A673 (cell line): ENCODE data around the gene VGLL1. TPM values are rescaled to one million over a fixed set of nuclear protein-coding genes. Genes with fewer than 3 reads are reported as not detected.

Experiments
- BruUV-seq: library from RNA; stranded (reverse); fragments of 400-500 nt; replicated peaks from 2 replicates; lab custom pipeline; 2021; lab: Mats Ljungman, UMichigan
- CTCF ChIA-PET: fragments of 300-600 bp; sonication (Branson Sonifier 250); formaldehyde crosslinking; loops from one replicate; lab custom pipeline; 2022; ENCODE audit warnings: antibody characterized with exemption; lab: Charles Lee
- POLR2A ChIA-PET: fragments of 300-600 bp; sonication (Branson Sonifier 250); formaldehyde crosslinking; loops from one replicate; lab custom pipeline; 2022; ENCODE audit warnings: antibody characterized with exemption; ENCODE audit not compliant: low non-redundant PET; lab: Charles Lee
- DNase-seq: peaks from one replicate; pipeline ENCODE4 v3.0.0-alpha.2; 2015; ENCODE audit warnings: low spot score
- H3K27ac ChIP-seq: fragments of 200-600 bp; sonication (generic); 2 replicates; pipeline ENCODE4 v1.5.1; 2016; ENCODE audit warnings: mixed run types, low read depth, mild to moderate bottlenecking, mixed read lengths, antibody characterized with exemption, low read length; ENCODE audit not compliant: poor library complexity, severe bottlenecking
- H3K27me3 ChIP-seq: fragments of 200-600 bp; sonication (generic); replicated peaks from 2 replicates; pipeline ENCODE4 v1.6.1; 2017; ENCODE audit warnings: mixed run types, low read depth, mild to moderate bottlenecking, mixed read lengths, antibody characterized with exemption, low read length; ENCODE audit not compliant: insufficient read depth, poor library complexity
- H3K36me3 ChIP-seq: fragments of 200-600 bp; sonication (generic); 2 replicates; pipeline ENCODE4 v1.6.1; 2016; ENCODE audit warnings: mixed run types, mild to moderate bottlenecking, mixed read lengths, antibody characterized with exemption, low read length; ENCODE audit not compliant: insufficient read depth, poor library complexity, severe bottlenecking
- H3K4me1 ChIP-seq: fragments of 200-600 bp; sonication (generic); 2 replicates; pipeline ENCODE4 v1.6.1; 2017; ENCODE audit warnings: mixed run types, mild to moderate bottlenecking, mixed read lengths, antibody characterized with exemption, low read length; ENCODE audit not compliant: insufficient read depth, poor library complexity, severe bottlenecking
- H3K4me3 ChIP-seq: fragments of 200-600 bp; sonication (generic); 2 replicates; pipeline ENCODE4 v1.5.1; 2016; ENCODE audit warnings: low read depth, mixed run types, mild to moderate bottlenecking, mixed read lengths, low read length; ENCODE audit not compliant: poor library complexity, severe bottlenecking
- H3K9me3 ChIP-seq: fragments of 200-600 bp; sonication (generic); 2 replicates; pipeline ENCODE4 v1.6.1; 2016; ENCODE audit warnings: mixed run types, low read depth, mild to moderate bottlenecking, mixed read lengths, antibody characterized with exemption, low read length; ENCODE audit not compliant: poor library complexity, severe bottlenecking
- CTCF ChIP-seq: fragments of 300-800, 200-600 bp; sonication (generic); conservative IDR thresholded peaks from 2 replicates; pipeline ENCODE4 v1.5.1; 2017; ENCODE audit warnings: low read depth, mild to moderate bottlenecking, antibody characterized with exemption, low read length, moderate library complexity, mixed read lengths
- EZH2 ChIP-seq: fragments of 200-600 bp; sonication (generic); IDR thresholded peaks from 2 replicates; pipeline ENCODE4 v1.6.1; 2017; ENCODE audit warnings: borderline replicate concordance, low read depth, mild to moderate bottlenecking, mixed read lengths, antibody characterized with exemption, low read length; ENCODE audit not compliant: poor library complexity, severe bottlenecking
- intact Hi-C: fragments of 100-400 bp; cut with micrococcal nuclease; formaldehyde crosslinking; loops from one replicate; pipeline ENCODE4 v1.10.0; 2022; ENCODE audit not compliant: unreplicated experiment
- total RNA-seq: library from RNA; stranded (reverse); gene quantifications from 2 replicates; pipeline ENCODE4 v1.2.3, GENCODE V29; 2021

The VGLL1 gene
- total RNA-seq, 1 experiment from 2014 or later = not detected

GRCh38 chrX:136580316-136580715, 48.3 kb downstream of the VGLL1 start:
- Histone ChIP-seq H3K4me3 (no peak overlapping the region), H3K36me3 (no peaks in the 10 kb centered on the region), H3K27me3 (no peaks in the 10 kb centered on the region), H3K27ac (no peak overlapping the region), H3K9me3 (no peaks in the 10 kb centered on the region), H3K4me1 (no peaks in the 10 kb centered on the region)
- no TSS peak for BruUV-seq
- TF ChIP-seq CTCF = no peak
- no peak for TF ChIP-seq EZH2
- POLR2A ChIA-PET = interaction anchor here (0.5 kb wide), 1 partner anchor 1814 kb away, joined by 4 read pairs; no protein-coding TSS in a partner anchor
- DNase-seq = no peak
- CTCF ChIA-PET = no interaction called here
- intact Hi-C loops = no loop called here

GRCh38 chrX:136582624-136583023, 50.6 kb downstream of the VGLL1 start:
- H3K4me3 ChIP-seq = no peak overlapping the region
- intact Hi-C loops = no loop called here
- no peaks in the 10 kb centered on the region for H3K36me3 ChIP-seq
- H3K4me1 ChIP-seq = no peaks in the 10 kb centered on the region
- H3K27ac ChIP-seq = no peak overlapping the region
- no peak for TF ChIP-seq EZH2
- no peak for TF ChIP-seq CTCF
- no peak for DNase-seq
- no peaks in the 10 kb centered on the region for H3K9me3 ChIP-seq
- CTCF ChIA-PET = no interaction called here
- H3K27me3 ChIP-seq = no peaks in the 10 kb centered on the region
- POLR2A ChIA-PET = no interaction called here
- BruUV-seq = no TSS peak

GRCh38 chrX:136584545-136584944, 52.5 kb downstream of the VGLL1 start:
- Histone ChIP-seq H3K9me3 (no peaks in the 10 kb centered on the region), H3K36me3 (no peaks in the 10 kb centered on the region), H3K27ac (no peak overlapping the region), H3K27me3 (no peaks in the 10 kb centered on the region), H3K4me1 (no peaks in the 10 kb centered on the region), H3K4me3 (no peak overlapping the region)
- ChIA-PET POLR2A (no interaction called here), CTCF (no interaction called here)
- intact Hi-C loops = no loop called here
- BruUV-seq = no TSS peak
- DNase-seq = no peak
- no peak for TF ChIP-seq EZH2
- no peak for TF ChIP-seq CTCF
